Karpas-422 (cell line): ENCODE results near the gene TMEM117. TPM values are rescaled to one million over a fixed set of nuclear protein-coding genes. Genes with fewer than 3 reads are reported as not detected.
"Not testable (repeated sequence)": the region's sequence is repeated elsewhere in the genome, so short reads cannot be mapped to it uniquely, and the experiment has no call there.

Experiments
- DNase-seq: peaks from one replicate; pipeline ENCODE4 v3.0.0-alpha.2; 2015
- H2AFZ ChIP-seq: fragments of 200-600 bp; sonication (generic); 2 replicates; pipeline ENCODE4 v1.6.1; 2014; ENCODE audit warnings: antibody characterized with exemption, low read length, mixed read lengths
- H3K27ac ChIP-seq: fragments of 200-600 bp; sonication (generic); 2 replicates; pipeline ENCODE4 v1.5.1; 2014; ENCODE audit warnings: mild to moderate bottlenecking, low read length, moderate library complexity
- H3K27me3 ChIP-seq: fragments of 200-600 bp; sonication (generic); 2 replicates; pipeline ENCODE4 v1.6.1; 2014; ENCODE audit warnings: low read length, mixed read lengths
- H3K36me3 ChIP-seq: fragments of 200-600 bp; sonication (generic); 2 replicates; pipeline ENCODE4 v1.6.1; 2014; ENCODE audit warnings: low read length, mixed read lengths; ENCODE audit not compliant: insufficient read depth
- H3K4me1 ChIP-seq: fragments of 200-600 bp; sonication (generic); 2 replicates; pipeline ENCODE4 v1.6.1; 2014; ENCODE audit warnings: mild to moderate bottlenecking, low read length, mixed read lengths
- H3K4me2 ChIP-seq: fragments of 200-600 bp; sonication (generic); 2 replicates; pipeline ENCODE4 v1.6.1; 2014; ENCODE audit warnings: low read length, low read depth, mild to moderate bottlenecking; ENCODE audit not compliant: poor library complexity, severe bottlenecking
- H3K4me3 ChIP-seq: fragments of 200-600 bp; sonication (generic); 2 replicates; pipeline ENCODE4 v1.5.1; 2014; ENCODE audit warnings: mild to moderate bottlenecking, antibody characterized with exemption, low read length, mixed read lengths
- H3K79me2 ChIP-seq: fragments of 200-600 bp; sonication (generic); 2 replicates; pipeline ENCODE4 v1.6.1; 2014; ENCODE audit warnings: mild to moderate bottlenecking, low read length, mixed read lengths
- H3K9ac ChIP-seq: fragments of 200-600 bp; sonication (generic); 2 replicates; pipeline ENCODE4 v1.6.0; 2014; ENCODE audit warnings: low read length
- H3K9me2 ChIP-seq: fragments of 200-600 bp; sonication (generic), shearing (Covaris generic); replicated peaks from 2 replicates; pipeline ENCODE4 v1.6.0; 2014; ENCODE audit warnings: mild to moderate bottlenecking, low read length, moderate library complexity; ENCODE audit not compliant: insufficient read depth
- H3K9me3 ChIP-seq: fragments of 300-700, 200-600 bp; sonication (generic); 2 replicates; pipeline ENCODE4 v1.6.1; 2014; ENCODE audit warnings: low read length, mixed read lengths
- H4K20me1 ChIP-seq: fragments of 200-600 bp; sonication (generic); 2 replicates; pipeline ENCODE4 v1.6.1; 2014; ENCODE audit warnings: mild to moderate bottlenecking, antibody characterized with exemption, low read length, low read depth; ENCODE audit not compliant: insufficient read depth
- total RNA-seq: library from RNA; depleted of rRNA; stranded (reverse); fragments of >200 nt; shearing (Covaris generic); gene quantifications from 2 replicates; pipeline ENCODE4 v1.2.3, GENCODE V29; 2014; ENCODE audit warnings: low replicate concordance

Gene TMEM117
- total RNA-seq, 1 experiment from 2014 or later: 13.3 TPM

DNA sequence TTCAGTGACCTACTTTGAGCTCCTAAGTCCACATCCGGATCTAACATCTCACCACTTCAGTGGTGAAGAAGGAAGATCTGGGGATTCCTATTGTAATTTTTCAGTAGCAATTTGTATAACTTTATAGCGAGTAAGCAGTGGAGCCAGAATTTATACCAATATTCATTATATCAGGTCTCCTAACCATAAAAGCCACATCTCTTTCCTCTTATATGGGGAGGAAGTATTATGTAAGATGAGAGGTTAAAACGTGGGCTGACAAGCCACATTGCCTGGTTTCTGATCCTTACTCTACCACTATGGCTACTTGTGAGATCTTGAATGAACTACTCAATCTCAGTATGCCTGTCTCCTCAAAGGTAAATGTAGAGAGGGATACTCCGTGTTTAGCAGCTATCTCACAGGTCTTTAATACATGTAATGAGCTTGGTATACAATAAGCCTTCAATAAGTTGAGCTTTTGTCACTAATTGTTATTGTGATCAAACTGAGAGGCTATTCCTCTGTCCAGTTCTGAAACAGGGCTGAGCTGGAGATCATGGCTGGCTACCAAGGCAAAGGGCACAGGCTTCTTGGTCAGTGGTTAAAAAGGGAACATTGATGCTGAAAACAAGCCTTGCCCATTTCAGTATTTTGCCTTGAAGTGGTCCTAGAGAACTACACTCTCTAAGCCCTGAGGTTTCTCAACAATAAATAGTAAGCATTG, 3.3 kb upstream of the TMEM117 start:
- peaks cover 21% of the 10 kb centered on the region for H3K4me1 ChIP-seq
- H3K27me3 ChIP-seq: no peaks in the 10 kb centered on the region
- H2AFZ ChIP-seq: no peak overlapping the region
- H3K4me2 ChIP-seq: no peak overlapping the region
- H3K79me2 ChIP-seq: no peaks in the 10 kb centered on the region
- DNase-seq: no peak
- H4K20me1 ChIP-seq: no peaks in the 10 kb centered on the region
- H3K9me3 ChIP-seq: no peaks in the 10 kb centered on the region
- H3K27ac ChIP-seq: no peak overlapping the region
- H3K36me3 ChIP-seq: no peaks in the 10 kb centered on the region
- no peaks in the 10 kb centered on the region for H3K9me2 ChIP-seq
- no peak overlapping the region for H3K4me3 ChIP-seq
- no peak overlapping the region for H3K9ac ChIP-seq

DNA sequence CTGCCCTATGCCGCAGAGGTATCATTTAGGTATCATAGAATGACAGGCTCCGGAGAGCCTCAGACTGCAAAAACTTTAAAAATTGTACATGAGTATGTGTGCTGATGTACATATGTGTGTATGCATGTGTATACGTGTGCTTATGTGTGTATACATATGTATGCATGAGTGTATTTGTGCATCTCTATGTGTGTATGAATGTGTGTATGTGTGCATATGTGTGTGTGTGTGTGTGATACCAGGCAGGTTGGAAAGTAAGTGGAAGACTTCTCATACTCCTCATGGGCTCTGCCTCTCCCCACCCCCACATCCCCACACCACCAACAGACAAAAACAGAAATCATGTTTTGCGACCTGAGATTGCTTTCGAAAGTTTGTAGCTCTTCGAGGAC, 621 bp upstream of the TMEM117 start:
- Histone ChIP-seq H3K27me3 (no peaks in the 10 kb centered on the region), H3K4me2 (peak overlapping the region; percentile 94), H3K36me3 (no peaks in the 10 kb centered on the region), H3K4me1 (peaks cover 21% of the 10 kb centered on the region), H3K9me2 (no peaks in the 10 kb centered on the region), H3K9me3 (no peaks in the 10 kb centered on the region), H3K4me3 (peak overlapping the region; percentile 82), H3K27ac (no peak overlapping the region), H4K20me1 (no peaks in the 10 kb centered on the region), H2AFZ (peak overlapping the region; percentile 95), H3K79me2 (no peaks in the 10 kb centered on the region), H3K9ac (peak overlapping the region; percentile 78)
- no peak for DNase-seq

DNA sequence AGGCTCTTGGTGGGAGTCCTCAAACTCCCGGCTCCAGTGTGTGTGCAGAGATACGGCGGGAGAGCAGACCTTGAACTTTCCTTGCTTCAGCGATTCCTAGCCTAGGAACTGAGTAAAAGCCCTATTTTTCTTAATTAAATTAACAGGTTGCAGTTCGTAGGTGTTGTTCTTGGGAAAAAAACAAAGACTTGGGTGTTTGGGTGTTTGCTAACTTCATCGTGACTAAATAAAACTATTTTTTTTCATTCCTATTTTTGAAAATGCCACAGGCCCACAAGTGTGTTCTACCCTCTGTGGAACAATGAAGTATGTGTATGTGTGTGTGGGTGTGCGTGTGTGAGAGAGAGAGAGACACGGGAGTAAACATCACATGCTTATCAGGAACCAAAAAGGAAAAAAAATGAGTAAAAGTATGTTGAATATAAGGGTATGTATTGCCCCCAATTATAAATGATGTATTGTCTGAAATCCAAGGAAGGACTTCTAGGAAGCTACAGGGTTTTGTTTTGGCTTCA, 651 bp downstream of the TMEM117 start:
- no peaks in the 10 kb centered on the region for H3K9me2 ChIP-seq
- no peaks in the 10 kb centered on the region for H3K9me3 ChIP-seq
- no peak for DNase-seq
- H3K4me3 ChIP-seq: peak overlapping the region; percentile 82
- no peaks in the 10 kb centered on the region for H3K27me3 ChIP-seq
- H3K27ac ChIP-seq: no peak overlapping the region
- peaks cover 15% of the 10 kb centered on the region for H3K4me1 ChIP-seq
- peak overlapping the region; percentile 78 for H3K9ac ChIP-seq
- peak overlapping the region; percentile 94 for H3K4me2 ChIP-seq
- no peaks in the 10 kb centered on the region for H3K36me3 ChIP-seq
- no peaks in the 10 kb centered on the region for H4K20me1 ChIP-seq
- H3K79me2 ChIP-seq: no peaks in the 10 kb centered on the region
- H2AFZ ChIP-seq: peak overlapping the region; percentile 95

DNA sequence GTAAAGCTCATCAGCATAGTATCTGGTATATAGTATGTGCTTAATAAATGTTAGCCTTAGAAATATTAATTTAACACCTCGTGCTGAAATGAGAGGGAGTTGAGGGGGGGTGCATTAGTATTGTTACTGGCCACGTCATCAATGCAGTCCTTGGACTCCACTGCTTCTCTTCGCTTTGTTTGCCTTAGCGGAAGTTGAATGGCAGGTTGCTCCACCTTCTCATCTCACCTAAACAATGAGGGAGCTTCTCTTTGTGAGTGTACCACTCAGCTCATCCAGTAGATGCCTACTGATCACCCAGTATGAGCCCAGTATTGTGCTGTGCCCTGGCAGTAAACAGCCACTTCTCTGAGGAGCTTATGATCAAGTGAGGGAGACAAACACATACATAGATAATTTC, 4.5 kb downstream of the TMEM117 start:
- no peaks in the 10 kb centered on the region for H3K79me2 ChIP-seq
- H3K9ac ChIP-seq: no peak overlapping the region
- H3K27me3 ChIP-seq: no peaks in the 10 kb centered on the region
- H3K4me3 ChIP-seq: no peak overlapping the region
- no peak for DNase-seq
- no peaks in the 10 kb centered on the region for H3K36me3 ChIP-seq
- no peak overlapping the region for H2AFZ ChIP-seq
- no peak overlapping the region for H3K27ac ChIP-seq
- H3K9me3 ChIP-seq: no peaks in the 10 kb centered on the region
- H4K20me1 ChIP-seq: no peaks in the 10 kb centered on the region
- peaks cover 11% of the 10 kb centered on the region for H3K4me1 ChIP-seq
- H3K9me2 ChIP-seq: no peaks in the 10 kb centered on the region
- no peak overlapping the region for H3K4me2 ChIP-seq

DNA sequence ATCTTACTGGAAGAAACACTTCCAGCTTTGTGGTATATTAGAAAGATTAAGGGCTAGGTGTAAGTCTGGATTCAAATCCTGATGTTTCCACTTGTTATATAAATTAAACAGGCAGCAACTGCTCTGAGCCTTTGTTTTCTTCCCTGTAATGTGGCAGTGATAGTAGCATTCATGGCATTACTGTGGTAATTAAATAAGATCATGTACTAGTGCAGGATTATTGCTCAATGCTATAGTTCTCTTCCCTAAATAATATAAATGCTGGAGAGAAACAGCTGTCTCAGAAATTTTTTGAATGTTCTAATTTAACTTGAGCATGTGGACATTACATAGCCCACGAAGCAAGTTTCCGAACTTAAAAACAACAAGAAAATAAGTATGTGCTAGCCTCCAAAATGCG, 5.4 kb downstream of the TMEM117 start:
- Histone ChIP-seq H3K79me2 (no peaks in the 10 kb centered on the region), H3K4me1 (peaks cover 7% of the 10 kb centered on the region), H3K9me3 (no peaks in the 10 kb centered on the region)

DNA sequence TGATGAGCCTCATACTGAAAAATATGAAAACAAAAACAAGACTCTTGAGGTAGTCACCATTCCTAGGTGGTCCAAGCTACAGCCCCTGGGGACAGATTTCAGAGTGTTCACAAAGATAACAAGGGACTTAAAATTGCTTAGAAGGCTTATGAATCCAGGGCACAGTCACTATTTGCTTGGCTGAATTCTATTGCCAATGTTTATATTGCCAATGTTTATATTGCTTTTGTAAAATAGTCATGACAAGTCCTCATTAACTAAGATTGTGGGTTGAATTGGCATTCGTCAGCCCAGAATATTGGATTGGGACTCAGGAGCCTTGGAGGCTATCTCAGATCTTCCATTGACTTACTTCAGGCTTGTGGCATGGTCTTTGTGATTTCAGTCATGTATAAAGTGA, 6.4 kb downstream of the TMEM117 start:
- no peak for DNase-seq
- Histone ChIP-seq H3K4me1 (no peaks in the 10 kb centered on the region), H3K9me3 (no peaks in the 10 kb centered on the region), H3K36me3 (no peaks in the 10 kb centered on the region), H3K9ac (no peak overlapping the region), H3K4me3 (no peak overlapping the region), H4K20me1 (no peaks in the 10 kb centered on the region), H3K4me2 (no peak overlapping the region), H3K27me3 (no peaks in the 10 kb centered on the region), H3K27ac (no peak overlapping the region), H3K79me2 (no peaks in the 10 kb centered on the region), H2AFZ (no peak overlapping the region), H3K9me2 (no peaks in the 10 kb centered on the region)

More for the DNA sequence above, 5.4 kb downstream of the TMEM117 start:
- H3K27ac ChIP-seq: no peak overlapping the region
- H3K36me3 ChIP-seq: no peaks in the 10 kb centered on the region
- DNase-seq: no peak
- H3K27me3 ChIP-seq: no peaks in the 10 kb centered on the region
- no peaks in the 10 kb centered on the region for H4K20me1 ChIP-seq
- no peak overlapping the region for H3K9ac ChIP-seq
- no peak overlapping the region for H3K4me2 ChIP-seq
- H3K4me3 ChIP-seq: no peak overlapping the region
- no peaks in the 10 kb centered on the region for H3K9me2 ChIP-seq
- no peak overlapping the region for H2AFZ ChIP-seq

DNA sequence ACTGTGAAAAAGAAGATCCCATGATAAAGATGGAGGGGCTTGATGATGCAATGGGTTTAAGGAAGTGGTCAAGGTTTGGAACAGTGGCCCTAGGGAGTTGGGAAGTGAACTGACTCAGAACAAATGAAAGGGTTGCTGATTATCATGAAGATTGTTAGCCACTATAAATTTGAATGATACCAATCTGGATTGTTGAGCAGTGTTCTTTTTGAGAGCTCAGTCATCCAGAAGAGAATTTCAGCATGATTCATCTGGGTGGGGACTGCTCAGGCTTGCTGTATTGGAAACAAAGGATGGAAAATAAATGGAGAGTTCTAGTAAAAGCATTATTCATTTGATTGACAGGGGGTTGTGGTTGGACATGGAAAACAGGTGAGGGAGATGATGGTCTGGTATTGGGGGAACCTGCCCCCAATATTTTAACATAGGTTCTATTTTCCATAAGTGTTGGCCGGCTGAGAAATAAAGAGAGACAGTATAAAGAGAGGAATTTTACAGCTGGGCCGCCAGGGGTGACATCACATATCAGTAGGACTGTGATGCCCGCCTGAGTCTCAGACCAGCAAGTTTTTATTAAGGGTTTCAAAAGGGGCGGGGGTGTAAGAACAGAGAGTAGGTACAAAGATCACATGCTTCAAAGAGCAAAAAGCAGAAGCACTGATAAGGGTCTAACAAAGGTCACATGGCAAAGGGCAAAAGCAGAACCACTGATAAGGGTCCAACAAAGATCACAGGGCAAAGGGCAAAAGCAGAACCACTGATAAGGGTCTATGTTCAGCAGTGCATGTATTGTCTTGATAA, 11.7 kb downstream of the TMEM117 start:
- not testable (repeated sequence) for H3K9me2 ChIP-seq, DNase-seq, H2AFZ ChIP-seq, H3K36me3 ChIP-seq, H3K9me3 ChIP-seq, H4K20me1 ChIP-seq, H3K27ac ChIP-seq, H3K4me1 ChIP-seq, H3K79me2 ChIP-seq, H3K4me3 ChIP-seq, H3K4me2 ChIP-seq, H3K27me3 ChIP-seq, H3K9ac ChIP-seq

DNA sequence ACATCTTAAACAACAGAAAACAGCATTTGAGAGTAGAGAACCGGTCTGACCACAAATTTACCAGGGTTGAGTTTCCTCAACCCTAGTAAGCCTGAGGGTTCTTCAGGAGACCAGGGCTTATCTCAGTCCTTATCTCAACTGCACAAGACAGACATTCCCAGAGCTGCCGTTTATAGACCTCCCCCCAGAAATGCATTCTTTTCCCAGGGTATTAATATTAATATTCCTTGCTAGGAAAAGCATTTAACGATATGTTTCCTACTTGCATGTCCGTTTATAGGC, 12.3 kb downstream of the TMEM117 start:
- Histone ChIP-seq H3K9me3 (no peaks in the 10 kb centered on the region), H3K9me2 (no peaks in the 10 kb centered on the region), H4K20me1 (no peaks in the 10 kb centered on the region), H3K9ac (no peak overlapping the region), H3K27ac (no peak overlapping the region), H3K36me3 (no peaks in the 10 kb centered on the region), H3K27me3 (no peaks in the 10 kb centered on the region), H3K4me1 (no peaks in the 10 kb centered on the region), H3K4me2 (no peak overlapping the region), H3K79me2 (no peaks in the 10 kb centered on the region), H3K4me3 (no peak overlapping the region), H2AFZ (no peak overlapping the region)
- no peak for DNase-seq
